Testis (tissue), 5 donors: ENCODE data around the gene BEST1. TPM values are rescaled to one million over a fixed set of nuclear protein-coding genes. Genes with fewer than 3 reads are reported as not detected.
A peak's percentile ranks its signal among the peaks of the same experiment; 100 is the strongest.

Experiments used
- DNase-seq: peaks from one replicate; pipeline ENCODE4 v3.0.0-alpha.2; 2019
- H3K27ac ChIP-seq, 2 donors: fragments of 200-600 bp; sonication (generic); one replicate each; pipeline ENCODE4 v1.5.1; 2019
- H3K27me3 ChIP-seq: fragments of 200-600 bp; sonication (generic); one replicate; pipeline ENCODE4 v1.5.1; 2019
- H3K36me3 ChIP-seq: fragments of 200-600 bp; sonication (generic); one replicate; pipeline ENCODE4 v1.5.1; 2017; ENCODE audit warnings: low read depth; ENCODE audit errors: missing control alignments
- H3K4me1 ChIP-seq: fragments of 200-600 bp; sonication (generic); one replicate; pipeline ENCODE4 v1.5.1; 2019
- H3K4me3 ChIP-seq, 2 donors: fragments of 200-600 bp; sonication (generic); one replicate each; pipeline ENCODE4 v1.5.1; 2017 to 2019
- H3K9me3 ChIP-seq: fragments of 200-600 bp; sonication (generic); one replicate; pipeline ENCODE4 v1.5.1; 2017
- CTCF ChIP-seq, 3 experiments: fragments of 450-650 bp in 2 of 3; fragments of 200-600 bp in 1 of 3; sonication (generic) in 1 of 3; IDR thresholded peaks; one replicate each; pipeline ENCODE4 v1.5.1; 2016 to 2019; ENCODE audit warnings: antibody characterized with exemption in 3 of 3, mild to moderate bottlenecking in 2 of 3, moderate library complexity in 1 of 3
- POLR2A ChIP-seq: fragments of 450-650 bp; IDR thresholded peaks from one replicate; pipeline ENCODE4 v1.6.1; 2017; ENCODE audit warnings: antibody characterized with exemption, mild to moderate bottlenecking, moderate library complexity
- WGBS, 2 donors: methylation state at CpG; one replicate each; pipeline ENCODE4 v1.1.5; 2018; 5-methylcytosine and 5-hydroxymethylcytosine counted together
- intact Hi-C: fragments of 100-400 bp; cut with DNase I; formaldehyde crosslinking; loops from one replicate; pipeline ENCODE4 v1.15.1; 2023; ENCODE audit warnings: low total_unique reads
- long read RNA-seq, 2 donors: transcript quantifications; one replicate each; lab custom pipeline, GENCODE V29; 2026
- polyA plus RNA-seq: library from polyadenylated mRNA; stranded (reverse); fragments of 350-450 nt; fragmentation: Illumina TruSeq; extraction: RNeasy Lipid Tissue Mini Kit (QIAGEN cat#74804); gene quantifications from one replicate; pipeline ENCODE4 v1.2.3, GENCODE V29; 2014; ENCODE audit warnings: low read depth, low replicate concordance; ENCODE audit not compliant: insufficient read depth
- total RNA-seq, 2 donors: library from RNA; depleted of rRNA; stranded (reverse); fragments of >200 nt; gene quantifications; one replicate each; pipeline ENCODE4 v1.2.3, GENCODE V29; 2016

The BEST1 gene
- total RNA-seq (10 to 100 TPM; 21.0 to 33.4 TPM), polyA plus RNA-seq (9.2 TPM)
- long read RNA-seq, donor 1 = 0 reads
- long read RNA-seq, donor 2, partial matches to known transcripts = 171 of 1,963 reads
- long read RNA-seq, donor 2, other reads (novel, unspliced or antisense) = 1,791 of 1,963 reads

DNA sequence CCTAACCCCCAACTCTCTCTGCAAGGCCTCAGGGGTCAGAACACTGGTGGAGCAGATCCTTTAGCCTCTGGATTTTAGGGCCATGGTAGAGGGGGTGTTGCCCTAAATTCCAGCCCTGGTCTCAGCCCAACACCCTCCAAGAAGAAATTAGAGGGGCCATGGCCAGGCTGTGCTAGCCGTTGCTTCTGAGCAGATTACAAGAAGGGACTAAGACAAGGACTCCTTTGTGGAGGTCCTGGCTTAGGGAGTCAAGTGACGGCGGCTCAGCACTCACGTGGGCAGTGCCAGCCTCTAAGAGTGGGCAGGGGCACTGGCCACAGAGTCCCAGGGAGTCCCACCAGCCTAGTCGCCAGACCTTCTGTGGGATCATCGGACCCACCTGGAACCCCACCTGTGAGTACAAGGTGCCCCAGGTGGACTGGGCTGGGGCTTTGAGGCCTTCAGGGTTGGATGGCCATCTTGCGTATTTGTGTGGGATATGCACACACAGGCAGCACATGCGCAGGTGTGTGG is at the start of gene BEST1:
TSS of gene BEST1 (plus strand) at position 317 of the 513 bp plus-strand sequence. CDS start 1,456 bp downstream, outside the sequence.
- Histone ChIP-seq H3K9me3 (no peaks in the 10 kb centered on the region), H3K27me3 (no peaks in the 10 kb centered on the region), H3K27ac (peak within 1 kb of the TSS; percentile 55 to 74), H3K4me3 (no peak within 1 kb of the TSS), H3K4me1 (peaks cover 44% of the 10 kb centered on the region), H3K36me3 (no peaks in the 10 kb centered on the region)
- WGBS, 2 donors = 69 to 78% methylated on average over 8 of the region's 8 CpGs
- DNase-seq = peak; percentile 81
- intact Hi-C loops = loop anchor here (10.0 kb wide), 1 partner anchor 155 kb away; the partner anchor contains the start of genes FEN1 and TMEM258
- TF ChIP-seq CTCF (IDR thresholded peaks at IDR 0.05) = no peak
- TF ChIP-seq POLR2A = no peak

- no peaks in the 10 kb centered on the region for H3K36me3 ChIP-seq
- TF ChIP-seq CTCF (IDR thresholded peaks at IDR 0.05) (no peak), POLR2A (no peak)
- 77 to 95% methylated on average over 6 to 10 of the region's 10 CpGs for WGBS, 2 donors
- peaks cover 28% of the 10 kb centered on the region for H3K4me1 ChIP-seq
- no peak overlapping the region for H3K4me3 ChIP-seq
- H3K27me3 ChIP-seq = no peaks in the 10 kb centered on the region
- no peaks in the 10 kb centered on the region for H3K9me3 ChIP-seq
- intact Hi-C loops = no loop called here
- DNase-seq = no peak
- peak overlapping the region in 1 of 2 donors; percentile 41 for H3K27ac ChIP-seq
Measured at GRCh38 chr11:61901397-61901796, 48.8 kb upstream of the BEST1 start.

DNA sequence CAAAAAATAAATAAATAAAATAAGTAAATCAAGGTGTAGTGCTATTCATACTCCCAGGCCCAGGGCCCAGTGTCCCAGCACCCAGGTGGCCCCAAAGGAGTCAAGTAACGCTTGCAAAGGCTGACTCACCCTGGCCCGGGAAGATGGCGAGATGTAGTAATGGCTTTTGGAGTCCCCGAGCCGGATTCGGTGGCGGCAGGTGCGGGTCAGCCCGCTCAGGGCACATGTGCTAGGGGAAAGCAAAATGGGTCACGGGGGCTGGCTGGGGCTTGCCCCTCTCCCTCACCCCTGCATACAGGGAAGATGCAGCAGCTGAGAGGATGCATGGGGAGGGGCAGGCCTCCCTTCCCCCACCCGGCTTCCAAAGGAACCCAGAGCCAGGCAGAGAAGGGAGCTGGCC is 47.8 kb upstream of the BEST1 start:
- Histone ChIP-seq H3K27ac (peak overlapping the region in 1 of 2 donors; percentile 41), H3K4me3 (no peak overlapping the region), H3K36me3 (no peaks in the 10 kb centered on the region), H3K9me3 (no peaks in the 10 kb centered on the region), H3K4me1 (peaks cover 28% of the 10 kb centered on the region), H3K27me3 (no peaks in the 10 kb centered on the region)
- intact Hi-C loops = no loop called here
- DNase-seq = no peak
- no peak for TF ChIP-seq POLR2A
- TF ChIP-seq CTCF (IDR thresholded peaks at IDR 0.05) = no peak
- WGBS, 2 donors = 87% methylated on average over 11 of the region's 11 CpGs; no CpG with 5 or more reads in 1 of the 2 donors

GRCh38 chr11:61903845-61904244 is 46.3 kb upstream of the BEST1 start:
- WGBS, 2 donors = 90 to 97% methylated on average over 3 of the region's 3 CpGs

More at GRCh38 chr11:61903845-61904244, 46.3 kb upstream of the BEST1 start:
- no peaks in the 10 kb centered on the region for H3K36me3 ChIP-seq
- no peaks in the 10 kb centered on the region for H3K9me3 ChIP-seq
- DNase-seq = no peak
- H3K27me3 ChIP-seq = no peaks in the 10 kb centered on the region
- intact Hi-C loops = no loop called here
- H3K4me3 ChIP-seq = no peak overlapping the region
- TF ChIP-seq POLR2A (no peak), CTCF (IDR thresholded peaks at IDR 0.05) (no peak)
- peaks cover 28% of the 10 kb centered on the region for H3K4me1 ChIP-seq
- H3K27ac ChIP-seq = no peak overlapping the region
